ENCODE data around the gene KHDC4.

KHDC4 gene

GRCh38 chr1:155951753-155952504, 17.7 kb upstream of the KHDC4 start:
- Histone ChIP-seq H3K27ac (ENCODE audit: low read depth, low read length, severe bottlenecking) (no peak overlapping the region), H3K36me3 (ENCODE audit: control insufficient read depth, insufficient read depth, low read length) (peaks cover 96% of the 10 kb centered on the region), H3K9me3 (ENCODE audit: control insufficient read depth, low read length) (no peaks in the 10 kb centered on the region), H3K4me3 (ENCODE audit: extremely low read depth, insufficient read depth, low read length, poor library complexity, severe bottlenecking) (no peak overlapping the region), H3K4me1 (ENCODE audit: control insufficient read depth, insufficient read depth, low read length, poor library complexity, severe bottlenecking) (no peaks in the 10 kb centered on the region)
- 96 to 100% methylated on average over 3 of the region's 6 CpGs for WGBS, 2 experiments (ENCODE audit: insufficient coverage in 2 of 2)

- no peak overlapping the region for H3K27ac ChIP-seq (ENCODE audit: low read depth, low read length, severe bottlenecking)
- no peaks in the 10 kb centered on the region for H3K9me3 ChIP-seq (ENCODE audit: control insufficient read depth, low read length)
- no peak overlapping the region for H3K4me3 ChIP-seq (ENCODE audit: extremely low read depth, insufficient read depth, low read length, poor library complexity, severe bottlenecking)
- peaks cover 96% of the 10 kb centered on the region for H3K36me3 ChIP-seq (ENCODE audit: control insufficient read depth, insufficient read depth, low read length)
- peaks cover 5% of the 10 kb centered on the region for H3K4me1 ChIP-seq (ENCODE audit: control insufficient read depth, insufficient read depth, low read length, poor library complexity, severe bottlenecking)
- 95 to 97% methylated on average over 21 to 27 of the region's 27 CpGs for WGBS, 2 experiments (ENCODE audit: insufficient coverage in 2 of 2)
Observed at GRCh38 chr1:155950829-155951228, 16.6 kb upstream of the KHDC4 start.

GRCh38 chr1:155947741-155948140, 13.5 kb upstream of the KHDC4 start:
- Histone ChIP-seq H3K27ac (ENCODE audit: low read depth, low read length, severe bottlenecking) (no peak overlapping the region), H3K4me1 (ENCODE audit: control insufficient read depth, insufficient read depth, low read length, poor library complexity, severe bottlenecking) (peaks cover 5% of the 10 kb centered on the region), H3K36me3 (ENCODE audit: control insufficient read depth, insufficient read depth, low read length) (peaks cover 70% of the 10 kb centered on the region), H3K9me3 (ENCODE audit: control insufficient read depth, low read length) (no peaks in the 10 kb centered on the region), H3K4me3 (ENCODE audit: extremely low read depth, insufficient read depth, low read length, poor library complexity, severe bottlenecking) (no peak overlapping the region)
- WGBS, 2 experiments (ENCODE audit: insufficient coverage in 2 of 2), result 100% methylated on average over 2 to 4 of the region's 8 CpGs

- WGBS, 2 experiments (ENCODE audit: insufficient coverage in 2 of 2), result 86 to 93% methylated on average over 3 of the region's 4 CpGs
- H3K36me3 ChIP-seq (ENCODE audit: control insufficient read depth, insufficient read depth, low read length), result peaks cover 66% of the 10 kb centered on the region
- no peaks in the 10 kb centered on the region for H3K9me3 ChIP-seq (ENCODE audit: control insufficient read depth, low read length)
- peaks cover 5% of the 10 kb centered on the region for H3K4me1 ChIP-seq (ENCODE audit: control insufficient read depth, insufficient read depth, low read length, poor library complexity, severe bottlenecking)
- H3K4me3 ChIP-seq (ENCODE audit: extremely low read depth, insufficient read depth, low read length, poor library complexity, severe bottlenecking), result no peak overlapping the region
- no peak overlapping the region for H3K27ac ChIP-seq (ENCODE audit: low read depth, low read length, severe bottlenecking)
Observed at GRCh38 chr1:155947292-155947691, 13.1 kb upstream of the KHDC4 start.

- peak overlapping the region; percentile 43 for H3K27ac ChIP-seq (ENCODE audit: low read depth, low read length, severe bottlenecking)
- H3K4me3 ChIP-seq (ENCODE audit: extremely low read depth, insufficient read depth, low read length, poor library complexity, severe bottlenecking), result no peak overlapping the region
- no peaks in the 10 kb centered on the region for H3K9me3 ChIP-seq (ENCODE audit: control insufficient read depth, low read length)
- peaks cover 60% of the 10 kb centered on the region for H3K36me3 ChIP-seq (ENCODE audit: control insufficient read depth, insufficient read depth, low read length)
- 97 to 100% methylated on average over 3 to 5 of the region's 8 CpGs for WGBS, 2 experiments (ENCODE audit: insufficient coverage in 2 of 2)
- H3K4me1 ChIP-seq (ENCODE audit: control insufficient read depth, insufficient read depth, low read length, poor library complexity, severe bottlenecking), result peaks cover 6% of the 10 kb centered on the region
Observed at GRCh38 chr1:155946633-155947219, 12.5 kb upstream of the KHDC4 start.

- peaks cover 38% of the 10 kb centered on the region for H3K36me3 ChIP-seq (ENCODE audit: control insufficient read depth, insufficient read depth, low read length)
- no peaks in the 10 kb centered on the region for H3K9me3 ChIP-seq (ENCODE audit: control insufficient read depth, low read length)
- peaks cover 17% of the 10 kb centered on the region for H3K4me1 ChIP-seq (ENCODE audit: control insufficient read depth, insufficient read depth, low read length, poor library complexity, severe bottlenecking)
- WGBS, 2 experiments (ENCODE audit: insufficient coverage in 2 of 2), result 75 to 83% methylated on average over 4 to 5 of the region's 6 CpGs
- H3K4me3 ChIP-seq (ENCODE audit: extremely low read depth, insufficient read depth, low read length, poor library complexity, severe bottlenecking), result no peak overlapping the region
- no peak overlapping the region for H3K27ac ChIP-seq (ENCODE audit: low read depth, low read length, severe bottlenecking)
Observed at GRCh38 chr1:155944444-155944799, 10.2 kb upstream of the KHDC4 start.

- H3K9me3 ChIP-seq (ENCODE audit: control insufficient read depth, low read length), result no peaks in the 10 kb centered on the region
- peaks cover 23% of the 10 kb centered on the region for H3K36me3 ChIP-seq (ENCODE audit: control insufficient read depth, insufficient read depth, low read length)
- no peak overlapping the region for H3K4me3 ChIP-seq (ENCODE audit: extremely low read depth, insufficient read depth, low read length, poor library complexity, severe bottlenecking)
- no peak overlapping the region for H3K27ac ChIP-seq (ENCODE audit: low read depth, low read length, severe bottlenecking)
- WGBS, 2 experiments (ENCODE audit: insufficient coverage in 2 of 2), result 89 to 93% methylated on average over 7 to 10 of the region's 11 CpGs
- peaks cover 17% of the 10 kb centered on the region for H3K4me1 ChIP-seq (ENCODE audit: control insufficient read depth, insufficient read depth, low read length, poor library complexity, severe bottlenecking)
Observed at GRCh38 chr1:155942578-155943141, 8.4 kb upstream of the KHDC4 start.

- Histone ChIP-seq H3K36me3 (ENCODE audit: control insufficient read depth, insufficient read depth, low read length) (peaks cover 16% of the 10 kb centered on the region), H3K4me3 (ENCODE audit: extremely low read depth, insufficient read depth, low read length, poor library complexity, severe bottlenecking) (no peak overlapping the region), H3K27ac (ENCODE audit: low read depth, low read length, severe bottlenecking) (no peak overlapping the region), H3K9me3 (ENCODE audit: control insufficient read depth, low read length) (no peaks in the 10 kb centered on the region), H3K4me1 (ENCODE audit: control insufficient read depth, insufficient read depth, low read length, poor library complexity, severe bottlenecking) (peaks cover 17% of the 10 kb centered on the region)
- WGBS, 2 experiments (ENCODE audit: insufficient coverage in 2 of 2), result 94 to 95% methylated on average over 20 to 25 of the region's 29 CpGs
Observed at GRCh38 chr1:155941845-155942531, 7.8 kb upstream of the KHDC4 start.

- WGBS, 2 experiments (ENCODE audit: insufficient coverage in 2 of 2), result 61 to 91% methylated on average over 6 to 9 of the region's 11 CpGs
- H3K27ac ChIP-seq (ENCODE audit: low read depth, low read length, severe bottlenecking), result peak within 1 kb of the TSS; percentile 46
- peaks cover 8% of the 10 kb centered on the region for H3K36me3 ChIP-seq (ENCODE audit: control insufficient read depth, insufficient read depth, low read length)
Observed at GRCh38 chr1:155940993-155941844, 7.0 kb upstream of the KHDC4 start, which contains the start of gene RXFP4. RXFP4 (plus strand) TSS chr1:155941638; CDS start chr1:155941710, 72 bp downstream.

GRCh38 chr1:155940482-155940992, 6.3 kb upstream of the KHDC4 start:
- Histone ChIP-seq H3K27ac (ENCODE audit: low read depth, low read length, severe bottlenecking) (peak overlapping the region; percentile 46), H3K36me3 (ENCODE audit: control insufficient read depth, insufficient read depth, low read length) (peaks cover 1% of the 10 kb centered on the region), H3K4me1 (ENCODE audit: control insufficient read depth, insufficient read depth, low read length, poor library complexity, severe bottlenecking) (peaks cover 13% of the 10 kb centered on the region), H3K9me3 (ENCODE audit: control insufficient read depth, low read length) (no peaks in the 10 kb centered on the region), H3K4me3 (ENCODE audit: extremely low read depth, insufficient read depth, low read length, poor library complexity, severe bottlenecking) (no peak overlapping the region)
- 83% methylated on average over 3 to 4 of the region's 4 CpGs for WGBS, 2 experiments (ENCODE audit: insufficient coverage in 2 of 2)

More at GRCh38 chr1:155940993-155941844, 7.0 kb upstream of the KHDC4 start, which contains the start of gene RXFP4:
- no peak within 1 kb of the TSS for H3K4me3 ChIP-seq (ENCODE audit: extremely low read depth, insufficient read depth, low read length, poor library complexity, severe bottlenecking)
- no peaks in the 10 kb centered on the region for H3K9me3 ChIP-seq (ENCODE audit: control insufficient read depth, low read length)
- peaks cover 15% of the 10 kb centered on the region for H3K4me1 ChIP-seq (ENCODE audit: control insufficient read depth, insufficient read depth, low read length, poor library complexity, severe bottlenecking)

Data from mesodermal cell (in vitro differentiated cells).